Activated T-cell treated with anti-CD3 and anti-CD28 coated beads for 24 hours (primary cell): Measurements from ENCODE around the gene GCAT.

Experiments
- DNase-seq: peaks from one replicate; pipeline ENCODE4 v3.0.0-alpha.2; 2020; ENCODE audit warnings: low read depth

The GCAT gene

GRCh38 chr22:37843741-37844089 is 36.0 kb downstream of the GCAT start:
- DNase-seq = peak; percentile 24

- no peak for DNase-seq
These were observed 37.2 kb downstream of the GCAT start for GRCh38 chr22:37844904-37845329.

- DNase-seq = no peak
These were observed 38.7 kb downstream of the GCAT start for GRCh38 chr22:37846433-37846832.

- DNase-seq = no peak
These were observed 40.9 kb downstream of the GCAT start for GRCh38 chr22:37848587-37849088.

- peak; percentile 87 for DNase-seq
These were observed 41.5 kb downstream of the GCAT start, which contains the start of gene EIF3L for GRCh38 chr22:37849089-37849751. EIF3L (plus strand) TSS chr22:37849419; CDS start chr22:37849450, 31 bp downstream.

GRCh38 chr22:37850801-37851200 is 43.1 kb downstream of the GCAT start:
- DNase-seq = no peak

- no peak for DNase-seq
These were observed 44.7 kb downstream of the GCAT start for GRCh38 chr22:37852418-37852817.

- no peak for DNase-seq
These were observed 47.2 kb downstream of the GCAT start for GRCh38 chr22:37854946-37855345.

GRCh38 chr22:37855462-37855861 is 47.7 kb downstream of the GCAT start:
- DNase-seq = no peak

- DNase-seq = no peak
These were observed 53.2 kb downstream of the GCAT start for GRCh38 chr22:37860796-37861421.

GRCh38 chr22:37862570-37863325 is 55.0 kb downstream of the GCAT start:
- DNase-seq = no peak

GRCh38 chr22:37865510-37865909 is 57.8 kb downstream of the GCAT start:
- DNase-seq = no peak
